Measurements from ENCODE around the gene CPT1A. TPM values are rescaled to one million over a fixed set of nuclear protein-coding genes. Genes with fewer than 3 reads are reported as not detected.

The CPT1A gene
- total RNA-seq, 1 experiment from 2014 or later: 6.3 TPM

DNA sequence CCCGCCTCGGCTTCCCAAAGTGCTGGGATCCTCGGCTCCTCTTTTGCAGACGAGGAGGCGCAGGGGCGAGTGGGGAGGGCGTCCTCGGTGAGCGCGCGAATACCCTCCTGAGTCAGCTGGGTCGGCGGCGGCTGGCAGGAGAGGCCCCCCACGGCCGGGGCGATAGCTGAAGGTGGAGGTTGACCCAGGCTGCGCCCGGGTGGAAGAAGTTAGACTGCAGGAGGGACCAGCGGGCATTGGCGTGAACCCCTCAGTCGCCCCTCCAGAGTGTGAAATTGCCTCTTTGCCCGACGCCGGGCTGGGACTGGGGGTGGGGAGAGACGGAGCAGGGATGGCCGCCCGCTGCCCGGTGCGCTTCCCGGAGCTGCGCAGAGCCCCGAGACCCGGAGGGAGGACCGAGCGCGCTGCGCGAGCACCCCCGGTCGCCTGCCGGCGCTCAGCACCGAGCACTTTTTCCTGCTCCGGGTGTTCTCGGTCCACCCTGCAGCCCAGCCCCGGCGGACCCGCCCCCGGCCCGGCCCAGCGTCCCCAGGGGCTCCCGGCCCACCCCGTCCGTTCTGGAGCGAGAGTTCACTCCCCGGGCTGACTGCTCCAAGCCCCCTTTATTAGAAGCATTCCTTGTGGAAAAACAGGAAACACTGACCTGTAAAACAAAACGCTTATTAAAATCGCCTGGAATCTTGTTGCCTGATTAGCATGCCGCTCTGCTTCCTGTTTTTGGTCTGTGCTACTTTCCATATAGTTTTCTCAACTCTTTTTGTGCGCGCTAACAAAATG lies 13.7 kb upstream of the CPT1A start:
- Histone ChIP-seq H3K36me3 (ENCODE audit: control insufficient read depth, insufficient read depth, low read length) (no peaks in the 10 kb centered on the region), H3K27me3 (replicated peaks; ENCODE audit: control insufficient read depth, insufficient read depth, low read length) (no peaks in the 10 kb centered on the region), H3K4me1 (peaks cover 20% of the 10 kb centered on the region), H3K4me3 (ENCODE audit: low read depth, low read length) (no peak overlapping the region), H3K9me3 (0 out of 2 replicates have a peak, but pooled peaks cover 3% of the 10 kb centered on the region)
- ChIA-PET CTCF (no interaction called here), POLR2A (no interaction called here)
- Mint-ChIP-seq H3K36me3 (ENCODE audit: insufficient read depth, unreplicated experiment) (peaks cover 6% of the 10 kb centered on the region), H3K9me3 (ENCODE audit: unreplicated experiment) (no peaks in the 10 kb centered on the region), H3K27me3 (ENCODE audit: insufficient read depth, unreplicated experiment) (no peaks in the 10 kb centered on the region), H3K4me1 (ENCODE audit: low read depth, unreplicated experiment) (peaks cover 13% of the 10 kb centered on the region), H3K4me3 (ENCODE audit: unreplicated experiment) (no peak overlapping the region), H3K27ac (ENCODE audit: unreplicated experiment) (no peak overlapping the region)
- intact Hi-C loops (cut with micrococcal nuclease; ENCODE audit: unreplicated experiment): loop anchor here (5.0 kb wide), 1 partner anchor 223 kb away; no protein-coding TSS in a partner anchor
- TF ChIP-seq, protein P1, sequence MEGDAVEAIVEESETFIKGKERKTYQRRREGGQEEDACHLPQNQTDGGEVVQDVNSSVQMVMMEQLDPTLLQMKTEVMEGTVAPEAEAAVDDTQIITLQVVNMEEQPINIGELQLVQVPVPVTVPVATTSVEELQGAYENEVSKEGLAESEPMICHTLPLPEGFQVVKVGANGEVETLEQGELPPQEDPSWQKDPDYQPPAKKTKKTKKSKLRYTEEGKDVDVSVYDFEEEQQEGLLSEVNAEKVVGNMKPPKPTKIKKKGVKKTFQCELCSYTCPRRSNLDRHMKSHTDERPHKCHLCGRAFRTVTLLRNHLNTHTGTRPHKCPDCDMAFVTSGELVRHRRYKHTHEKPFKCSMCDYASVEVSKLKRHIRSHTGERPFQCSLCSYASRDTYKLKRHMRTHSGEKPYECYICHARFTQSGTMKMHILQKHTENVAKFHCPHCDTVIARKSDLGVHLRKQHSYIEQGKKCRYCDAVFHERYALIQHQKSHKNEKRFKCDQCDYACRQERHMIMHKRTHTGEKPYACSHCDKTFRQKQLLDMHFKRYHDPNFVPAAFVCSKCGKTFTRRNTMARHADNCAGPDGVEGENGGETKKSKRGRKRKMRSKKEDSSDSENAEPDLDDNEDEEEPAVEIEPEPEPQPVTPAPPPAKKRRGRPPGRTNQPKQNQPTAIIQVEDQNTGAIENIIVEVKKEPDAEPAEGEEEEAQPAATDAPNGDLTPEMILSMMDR (IDR thresholded peaks at IDR 0.05; ENCODE audit: insufficient read depth in 1 of 2, low read depth in 1 of 2, low read length in 1 of 2, severe bottlenecking in 1 of 2, unreplicated experiment in 1 of 2): no peak
- BruUV-seq (replicated peaks): no TSS peak
- no peak for DNase-seq

DNA sequence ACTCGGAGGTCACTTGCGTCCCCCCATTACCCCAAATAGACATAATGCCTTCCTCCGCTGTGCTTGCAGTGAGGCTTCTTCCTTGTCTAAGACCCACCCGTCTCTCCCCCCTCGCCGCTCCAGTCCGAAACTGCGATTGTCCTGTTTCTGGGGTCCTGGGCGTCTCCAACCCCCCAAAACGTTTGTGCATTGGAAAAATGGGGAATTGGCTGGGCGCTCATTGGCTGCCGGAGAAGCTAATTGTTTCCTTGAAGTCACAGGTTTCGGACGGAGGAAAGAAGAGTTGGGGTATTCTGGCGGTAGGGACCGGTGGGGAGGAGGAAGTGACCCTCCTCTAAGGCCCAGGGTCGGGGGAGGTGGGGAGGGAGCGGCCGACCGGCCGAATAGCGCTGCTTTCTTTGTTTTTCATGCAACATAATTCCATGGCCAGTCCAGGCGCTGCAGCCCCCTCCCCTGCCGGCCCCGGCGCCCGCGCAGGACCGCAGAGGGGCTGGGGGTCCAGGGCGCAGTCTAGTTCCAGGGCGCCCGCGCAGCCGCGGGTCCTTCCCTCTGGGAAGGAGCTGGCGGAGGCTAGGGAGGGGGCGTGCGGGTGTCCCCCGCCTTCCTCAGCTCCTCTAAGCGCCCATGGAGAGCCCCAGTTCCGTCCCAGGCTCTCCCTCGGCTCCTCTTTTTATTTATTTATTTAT lies 12.7 kb upstream of the CPT1A start:
- Mint-ChIP-seq H3K9me3 (ENCODE audit: unreplicated experiment) (no peaks in the 10 kb centered on the region), H3K4me1 (ENCODE audit: low read depth, unreplicated experiment) (peaks cover 13% of the 10 kb centered on the region), H3K4me3 (ENCODE audit: unreplicated experiment) (no peak overlapping the region), H3K27me3 (ENCODE audit: insufficient read depth, unreplicated experiment) (no peaks in the 10 kb centered on the region), H3K36me3 (ENCODE audit: insufficient read depth, unreplicated experiment) (peaks cover 6% of the 10 kb centered on the region), H3K27ac (ENCODE audit: unreplicated experiment) (no peak overlapping the region)
- TF ChIP-seq, protein P1 (IDR thresholded peaks at IDR 0.05; ENCODE audit: insufficient read depth in 1 of 2, low read depth in 1 of 2, low read length in 1 of 2, severe bottlenecking in 1 of 2, unreplicated experiment in 1 of 2): no peak
- BruUV-seq (replicated peaks): no TSS peak
- Histone ChIP-seq H3K4me1 (peaks cover 20% of the 10 kb centered on the region), H3K27me3 (replicated peaks; ENCODE audit: control insufficient read depth, insufficient read depth, low read length) (no peaks in the 10 kb centered on the region), H3K4me3 (ENCODE audit: low read depth, low read length) (no peak overlapping the region), H3K36me3 (ENCODE audit: control insufficient read depth, insufficient read depth, low read length) (no peaks in the 10 kb centered on the region), H3K9me3 (no peaks in the 10 kb centered on the region)
- intact Hi-C loops (cut with micrococcal nuclease; ENCODE audit: unreplicated experiment): no loop called here
- ChIA-PET CTCF (no interaction called here), POLR2A (no interaction called here)
- no peak for DNase-seq

DNA sequence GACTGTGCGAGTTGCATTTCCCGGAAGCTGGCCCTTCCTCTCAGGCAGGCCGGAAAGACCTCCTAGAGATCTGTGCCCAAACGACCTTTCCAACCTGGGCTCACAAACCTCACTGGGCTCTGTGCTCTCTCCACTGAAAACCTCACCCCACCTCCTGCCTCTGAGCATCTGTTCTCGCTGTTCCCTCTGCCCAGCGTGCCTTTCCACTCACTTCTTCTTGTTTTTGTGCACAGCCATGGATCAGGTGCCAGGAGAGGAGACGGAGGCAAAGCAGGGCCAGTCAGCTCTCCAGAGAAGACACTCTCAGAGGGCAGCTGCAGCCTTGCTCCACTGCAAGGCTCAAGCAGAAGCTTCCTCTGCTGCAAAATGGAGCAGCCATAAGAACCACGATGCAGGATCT lies 10.9 kb upstream of the CPT1A start:
- Histone ChIP-seq H3K4me1 (peaks cover 13% of the 10 kb centered on the region), H3K9me3 (no peaks in the 10 kb centered on the region), H3K36me3 (ENCODE audit: control insufficient read depth, insufficient read depth, low read length) (no peaks in the 10 kb centered on the region), H3K27me3 (replicated peaks; ENCODE audit: control insufficient read depth, insufficient read depth, low read length) (no peaks in the 10 kb centered on the region), H3K4me3 (ENCODE audit: low read depth, low read length) (no peak overlapping the region)
- Mint-ChIP-seq H3K27ac (ENCODE audit: unreplicated experiment) (no peak overlapping the region), H3K4me3 (ENCODE audit: unreplicated experiment) (no peak overlapping the region), H3K4me1 (ENCODE audit: low read depth, unreplicated experiment) (peaks cover 7% of the 10 kb centered on the region), H3K27me3 (ENCODE audit: insufficient read depth, unreplicated experiment) (peaks cover 3% of the 10 kb centered on the region), H3K36me3 (ENCODE audit: insufficient read depth, unreplicated experiment) (peaks cover 3% of the 10 kb centered on the region), H3K9me3 (ENCODE audit: unreplicated experiment) (no peaks in the 10 kb centered on the region)
- ChIA-PET POLR2A (interaction anchor here (0.6 kb wide), 1 partner anchor 34 kb away, joined by 5 read pairs; no protein-coding TSS in a partner anchor), CTCF (interaction anchor here (1.2 kb wide), 1 partner anchor 9 kb away, joined by 4 read pairs; no protein-coding TSS in a partner anchor)
- TF ChIP-seq, protein P1 (IDR thresholded peaks at IDR 0.05; ENCODE audit: insufficient read depth in 1 of 2, low read depth in 1 of 2, low read length in 1 of 2, severe bottlenecking in 1 of 2, unreplicated experiment in 1 of 2): no peak
- BruUV-seq (replicated peaks): no TSS peak
- intact Hi-C loops (cut with micrococcal nuclease; ENCODE audit: unreplicated experiment): no loop called here
- no peak for DNase-seq

All from Caco-2 (cell line).